ENCODE data around the gene FTO.

Gene FTO

DNA sequence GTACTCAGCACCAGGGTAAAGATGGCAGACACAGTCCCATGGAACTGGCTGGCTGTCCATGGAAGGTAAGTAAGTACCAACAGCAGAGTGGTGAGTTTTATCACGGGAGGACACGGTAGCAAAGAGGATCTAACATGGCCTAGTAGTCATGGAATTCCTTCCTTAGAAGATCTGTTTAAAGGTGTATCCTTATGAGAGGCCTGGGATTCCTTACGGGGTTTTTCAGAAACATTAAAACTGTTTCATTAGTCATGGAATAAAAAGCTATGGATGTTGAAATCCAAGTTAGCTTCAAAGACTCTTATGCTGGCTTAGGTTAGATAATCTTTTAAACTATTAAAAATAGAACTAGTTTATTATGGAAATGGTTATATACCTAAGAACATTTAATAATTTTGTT, 7.4 kb downstream of the FTO start:
- no peak for DNase-seq (ENCODE audit: low spot score)

DNA sequence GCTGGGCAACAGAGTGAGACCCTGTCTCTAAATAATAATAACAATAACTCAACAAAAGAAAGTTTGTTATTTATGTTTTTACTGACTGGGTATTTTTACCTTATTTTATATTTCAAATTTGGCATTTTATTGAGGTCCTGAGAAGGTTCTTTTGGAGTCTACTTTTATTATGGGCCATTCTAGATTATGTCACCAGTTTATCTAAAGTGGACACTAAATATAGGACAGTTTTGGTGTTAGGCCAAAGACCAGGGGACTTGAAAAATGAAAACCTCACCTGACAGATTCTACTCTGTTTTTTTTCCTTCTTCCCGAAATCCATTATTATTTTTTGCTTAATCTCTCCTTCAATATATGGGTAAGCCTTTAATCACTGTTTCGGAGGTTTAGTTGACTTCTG, 8.1 kb downstream of the FTO start:
- no peak for DNase-seq (ENCODE audit: low spot score)

DNA sequence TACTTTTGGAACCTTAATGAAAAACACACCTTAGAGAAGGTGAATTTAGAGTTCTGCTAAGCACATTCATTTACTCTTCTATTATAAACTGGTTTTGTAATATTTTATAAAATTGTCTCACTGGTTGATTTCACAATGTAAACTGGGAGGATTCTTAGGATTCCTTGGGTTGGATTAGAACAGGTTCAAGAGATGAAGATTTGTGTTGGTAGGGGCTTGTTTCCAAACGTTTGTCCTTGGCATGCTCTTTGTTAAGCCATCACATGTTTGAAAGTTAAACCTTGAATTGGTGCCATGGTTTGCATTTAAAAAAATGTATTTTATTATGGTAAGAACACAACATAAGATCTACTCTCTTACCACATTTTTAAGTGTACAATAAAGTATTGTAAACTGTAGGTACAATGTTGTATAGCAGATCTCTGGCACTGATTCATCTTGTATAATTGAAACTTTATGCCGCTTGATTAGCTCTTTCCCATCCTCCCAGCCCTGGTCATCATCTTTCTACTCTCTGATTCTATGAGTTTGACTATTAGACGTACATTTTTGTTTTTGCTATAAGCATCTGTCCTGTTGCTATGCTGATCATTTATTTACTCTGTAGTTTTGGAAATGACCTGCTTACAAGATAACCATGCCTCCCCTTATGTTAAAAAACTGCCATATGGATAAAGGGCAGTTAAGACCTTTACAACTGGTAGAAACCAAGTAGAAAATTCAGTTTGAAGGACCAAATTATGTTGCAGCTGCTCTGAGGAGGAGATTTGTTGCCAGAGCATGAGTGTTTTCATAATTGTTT, 9.6 kb downstream of the FTO start:
- no peak for DNase-seq (ENCODE audit: low spot score)

DNA sequence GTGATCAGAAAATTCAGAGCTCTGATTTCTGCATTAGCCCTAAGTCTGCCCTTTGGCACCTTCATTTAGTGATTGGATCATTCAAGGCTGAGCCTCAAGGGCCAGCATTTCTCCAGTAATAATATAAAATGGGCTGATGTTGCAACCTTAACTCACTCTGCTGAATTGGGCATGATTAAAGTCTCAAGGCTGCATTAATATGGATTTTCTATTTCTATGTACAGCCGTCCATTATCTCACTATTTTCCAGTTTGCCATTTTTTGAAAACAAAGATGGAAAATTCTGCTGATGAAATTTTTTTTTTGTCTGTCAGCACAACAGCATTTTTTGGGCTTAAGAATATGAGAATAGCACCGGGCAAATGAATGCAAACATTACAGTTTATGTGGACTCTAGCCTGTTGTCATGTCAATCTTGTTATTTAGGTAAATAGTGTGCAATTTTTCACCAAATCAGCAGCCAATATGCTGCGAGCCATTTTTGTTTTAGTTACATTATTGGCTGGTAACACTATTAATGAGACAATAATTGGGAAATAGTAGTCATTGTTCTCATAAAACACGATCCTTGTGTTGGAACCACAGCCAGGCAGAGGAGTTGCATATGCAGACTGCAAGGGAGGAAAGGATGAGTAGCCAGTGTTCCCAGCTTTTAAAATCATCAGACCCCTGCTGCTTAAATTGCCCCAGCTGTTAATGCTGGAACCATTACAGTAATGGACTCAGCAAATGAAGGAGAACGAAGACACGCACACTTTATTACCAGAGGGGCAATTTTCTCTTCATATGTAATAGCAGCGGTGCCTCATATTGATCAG, 10.5 kb downstream of the FTO start:
- DNase-seq (ENCODE audit: low spot score): no peak

DNA sequence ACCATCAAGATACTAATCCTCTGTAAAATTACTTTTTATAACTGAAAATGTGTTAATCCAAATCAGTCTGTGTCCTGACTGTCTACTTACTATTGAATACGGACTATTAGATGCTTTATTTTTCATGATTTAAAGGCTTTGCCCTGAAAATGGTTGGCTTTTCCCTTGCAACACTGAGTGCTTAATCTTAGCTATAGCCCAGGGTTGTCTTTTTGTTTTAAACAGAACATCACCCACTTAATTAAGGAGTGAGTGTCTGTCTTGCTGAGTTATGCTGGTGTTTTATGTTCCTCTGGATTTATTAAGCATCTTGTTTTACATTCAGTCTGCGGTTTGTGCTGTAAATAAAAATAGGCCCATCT, 11.0 kb downstream of the FTO start:
- no peak for DNase-seq (ENCODE audit: low spot score)

DNA sequence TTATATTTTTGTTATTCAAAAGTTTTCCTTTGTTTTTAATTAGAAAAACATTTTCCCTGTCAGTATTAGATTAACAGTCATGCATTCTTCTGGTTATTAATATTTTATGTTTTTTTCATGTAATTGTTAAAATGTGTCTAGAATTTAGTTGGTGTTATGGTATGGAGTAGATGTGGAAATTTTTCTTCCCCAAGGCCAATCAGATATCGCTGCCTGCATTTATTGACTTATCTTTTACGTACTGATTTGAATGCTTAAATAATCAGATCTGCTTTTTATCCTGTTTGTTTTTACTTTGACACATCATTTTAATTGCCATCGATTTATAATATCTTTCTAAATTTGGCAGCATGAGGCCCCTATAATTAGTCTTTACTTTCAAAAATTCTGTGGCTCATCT, 13.6 kb downstream of the FTO start:
- no peak for DNase-seq (ENCODE audit: low spot score)

DNA sequence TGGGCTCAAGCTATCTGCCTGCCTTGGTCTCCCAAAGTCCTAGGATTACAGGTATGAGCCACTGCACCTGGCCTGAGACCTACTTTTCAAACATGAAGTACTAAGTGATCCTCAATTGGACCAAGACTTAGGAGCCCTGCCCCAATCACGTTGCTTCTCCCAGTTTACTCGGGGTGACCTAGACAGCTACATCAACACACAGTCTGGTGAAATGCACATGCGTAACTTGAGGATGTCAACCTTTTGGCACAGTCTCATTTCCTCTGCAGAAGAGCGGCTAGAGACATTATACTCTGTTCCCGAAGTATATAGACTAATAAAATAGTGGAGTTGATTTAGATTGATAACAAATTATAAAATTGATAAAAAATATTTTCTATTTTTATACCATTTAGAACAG, 17.1 kb downstream of the FTO start:
- DNase-seq (ENCODE audit: low spot score): no peak

DNA sequence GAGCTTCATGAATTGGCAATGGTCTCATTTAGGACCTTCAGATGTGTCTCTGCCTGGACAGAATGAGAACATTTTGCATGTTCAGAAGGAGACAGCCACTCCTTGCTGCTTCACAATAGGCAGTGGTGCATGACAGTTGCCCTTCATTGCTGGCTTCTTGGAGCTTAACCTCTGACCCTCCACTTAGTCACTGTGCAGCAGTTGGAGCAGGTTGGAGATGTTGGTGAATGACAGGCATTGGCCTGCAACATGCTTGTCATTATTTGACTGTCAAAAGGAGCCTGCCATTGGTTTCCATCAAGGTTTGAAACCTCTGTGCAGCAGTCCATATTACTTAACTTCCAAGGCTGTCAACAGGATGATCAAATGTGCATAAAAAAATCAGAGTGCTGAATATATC, 22.7 kb downstream of the FTO start:
- DNase-seq (ENCODE audit: low spot score): peak; percentile 86

DNA sequence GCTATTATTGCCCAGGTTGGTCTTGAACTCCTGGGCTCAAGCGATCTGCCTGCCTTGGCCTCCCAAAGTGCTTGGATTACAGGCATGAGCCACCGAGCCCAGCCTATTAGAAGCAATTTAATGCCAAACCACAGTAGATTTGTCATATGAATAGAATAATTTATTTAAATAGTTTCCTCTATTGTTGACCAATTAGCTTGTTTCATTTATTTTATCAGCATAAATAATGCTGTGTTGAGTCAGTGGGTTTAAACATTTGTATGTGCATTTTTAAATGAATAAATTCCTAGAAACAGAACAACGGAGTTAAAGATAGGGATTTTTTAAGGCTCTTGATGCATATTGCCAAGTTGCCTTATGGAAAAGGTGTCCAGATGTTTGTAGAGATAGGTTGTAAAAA, 26.7 kb downstream of the FTO start:
- DNase-seq (ENCODE audit: low spot score): no peak

DNA sequence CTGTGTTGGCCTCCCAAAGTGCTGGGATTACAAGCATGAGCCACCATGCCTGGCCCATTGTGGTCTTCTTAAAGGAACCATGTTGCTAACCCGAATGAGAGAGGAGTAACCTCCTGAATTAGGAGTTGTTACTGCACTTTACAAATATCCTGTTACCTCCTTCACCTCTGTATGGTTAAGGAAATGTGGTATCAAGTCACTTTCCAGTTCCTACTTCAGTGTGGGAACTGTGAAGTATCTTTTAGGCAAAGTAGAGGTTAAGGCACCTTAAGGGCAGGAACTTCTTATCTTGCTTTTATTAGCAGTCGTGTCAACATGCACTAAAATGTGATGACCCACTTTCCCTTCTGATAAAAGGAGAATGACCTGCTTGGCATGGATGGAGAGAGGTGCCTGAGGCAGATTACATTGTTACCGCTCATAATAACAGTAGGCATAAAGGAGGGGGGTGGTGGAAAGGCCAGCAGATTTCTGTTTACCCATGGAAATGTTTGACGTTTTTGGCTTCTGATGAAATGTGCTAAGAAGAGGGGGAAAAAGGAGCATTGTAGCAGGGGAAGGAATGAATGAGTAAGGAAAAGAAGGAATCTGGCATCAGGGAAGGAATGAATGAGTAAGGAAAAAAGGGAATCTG, 28.5 kb downstream of the FTO start:
- peak; percentile 10 for DNase-seq (ENCODE audit: low spot score)

DNA sequence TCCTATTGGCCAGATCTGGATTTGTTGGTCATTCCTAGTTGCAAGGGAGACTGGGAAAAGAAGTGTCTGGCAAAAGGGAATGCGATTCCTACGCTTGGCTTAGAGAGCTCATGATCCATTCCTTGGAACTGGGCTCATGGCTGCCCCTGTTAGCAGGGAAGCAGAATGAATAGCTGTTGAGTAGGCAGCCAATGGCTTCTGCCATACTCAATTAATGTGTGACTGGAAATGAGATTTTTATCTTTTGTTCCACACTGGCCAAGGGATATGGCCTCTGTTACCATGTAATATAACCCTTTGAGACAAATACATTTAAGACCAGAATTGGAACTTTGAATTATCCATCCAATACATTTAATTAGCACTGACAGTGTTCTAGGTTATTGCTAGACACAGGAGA, 31.0 kb downstream of the FTO start:
- no peak for DNase-seq (ENCODE audit: low spot score)

DNA sequence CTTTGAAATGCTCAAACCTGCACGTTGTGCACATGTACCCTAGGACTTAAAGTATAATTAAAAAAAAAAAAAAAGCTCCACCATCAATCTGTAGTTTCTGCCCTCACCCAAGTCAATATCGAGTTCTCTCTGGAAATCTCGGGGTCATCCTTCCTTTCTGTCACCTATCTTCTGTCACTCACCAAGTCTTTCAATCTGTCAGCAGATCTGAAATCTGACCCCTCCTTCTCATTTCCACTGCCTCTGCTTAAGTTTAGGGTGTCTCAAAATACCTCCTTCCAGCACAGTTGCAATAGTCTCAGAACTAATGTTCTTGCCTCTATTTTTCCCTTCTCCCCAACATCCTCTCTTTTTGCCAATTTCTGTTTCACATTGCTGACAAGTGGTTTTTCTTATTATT, 32.3 kb downstream of the FTO start:
- DNase-seq (ENCODE audit: low spot score): no peak

DNA sequence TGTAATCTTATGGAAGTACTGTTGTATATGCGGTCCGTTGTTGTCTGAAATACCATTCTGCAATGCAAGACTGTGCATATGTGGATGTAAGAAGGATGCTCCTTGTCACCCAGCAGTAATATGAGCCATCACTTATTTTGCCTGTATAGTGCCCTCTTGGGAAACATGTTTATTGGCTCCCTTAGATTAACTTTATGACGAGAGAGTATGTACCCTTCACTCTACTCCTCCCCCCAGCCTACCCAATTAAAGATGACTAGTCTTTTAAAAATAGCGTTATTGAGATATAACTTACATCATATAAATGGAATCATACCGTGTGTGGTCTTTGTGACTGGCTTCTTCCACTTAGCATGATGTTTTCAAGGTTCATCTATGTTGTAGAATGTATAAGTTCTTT, 33.6 kb downstream of the FTO start:
- DNase-seq (ENCODE audit: low spot score): no peak

DNA sequence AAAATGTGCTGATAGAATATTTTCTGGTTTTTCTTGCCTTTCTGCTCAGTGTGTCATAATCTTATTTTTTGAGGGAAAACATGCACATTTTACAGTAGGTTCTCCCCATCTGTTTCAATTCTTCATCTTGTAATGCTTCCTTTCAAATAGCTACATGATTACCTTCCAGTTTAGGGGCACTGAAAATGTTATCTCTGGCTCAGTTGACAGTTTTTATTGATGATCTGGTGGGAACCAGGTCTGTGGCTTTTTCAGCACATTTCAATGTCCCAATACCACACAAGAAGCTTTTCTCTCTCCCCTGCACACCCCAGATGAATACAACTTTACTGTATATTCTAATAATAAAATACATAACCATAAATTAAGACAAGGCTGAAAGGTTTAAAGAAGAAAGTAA, 36.5 kb downstream of the FTO start:
- no peak for DNase-seq (ENCODE audit: low spot score)

DNA sequence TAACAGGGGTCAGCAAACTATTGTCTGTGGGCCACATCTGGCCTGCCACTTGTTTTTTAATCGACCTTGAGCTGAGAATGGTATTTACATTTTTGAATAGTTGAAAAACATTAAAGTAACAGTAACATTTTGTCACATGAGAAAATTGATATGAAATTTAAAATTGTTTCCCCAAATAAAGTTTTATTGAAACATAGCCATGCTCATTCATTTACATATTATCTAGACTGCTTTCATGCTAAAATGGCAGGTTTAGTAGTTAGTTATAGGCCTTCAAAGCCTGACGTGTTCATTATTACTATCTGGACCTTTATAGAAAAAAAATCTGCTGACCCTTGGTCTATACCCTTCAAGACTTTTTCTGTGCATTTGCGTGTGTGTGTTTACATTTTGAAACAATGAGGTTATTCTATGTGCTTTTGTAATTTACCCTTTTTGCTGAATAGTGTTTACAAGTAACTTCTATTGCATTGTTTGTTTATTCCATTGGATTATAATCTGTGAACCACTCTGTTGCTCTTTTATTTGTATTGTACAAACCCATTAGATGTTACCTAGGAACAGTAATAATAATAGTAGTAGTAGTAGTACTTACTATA, 37.1 kb downstream of the FTO start:
- no peak for DNase-seq (ENCODE audit: low spot score)

DNA sequence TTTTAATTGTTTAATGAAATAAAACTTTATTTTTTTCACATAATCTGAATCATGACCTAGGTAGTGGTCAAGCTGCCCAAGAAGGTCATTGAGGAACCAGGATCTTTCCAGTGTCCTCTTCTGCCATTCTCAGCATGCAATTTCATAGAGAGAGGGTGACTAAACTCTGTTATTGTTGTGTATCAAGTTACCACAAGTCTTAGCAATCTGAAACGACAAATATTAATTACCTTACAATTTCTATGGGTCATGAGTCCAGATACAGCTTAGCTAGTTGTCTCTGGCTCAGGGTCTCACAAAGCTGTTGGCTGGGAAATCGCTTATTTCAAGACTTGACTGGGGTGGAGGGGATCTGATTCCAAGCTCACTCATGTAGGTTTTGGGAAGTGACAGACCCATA, 37.6 kb downstream of the FTO start:
- no peak for DNase-seq (ENCODE audit: low spot score)

DNA sequence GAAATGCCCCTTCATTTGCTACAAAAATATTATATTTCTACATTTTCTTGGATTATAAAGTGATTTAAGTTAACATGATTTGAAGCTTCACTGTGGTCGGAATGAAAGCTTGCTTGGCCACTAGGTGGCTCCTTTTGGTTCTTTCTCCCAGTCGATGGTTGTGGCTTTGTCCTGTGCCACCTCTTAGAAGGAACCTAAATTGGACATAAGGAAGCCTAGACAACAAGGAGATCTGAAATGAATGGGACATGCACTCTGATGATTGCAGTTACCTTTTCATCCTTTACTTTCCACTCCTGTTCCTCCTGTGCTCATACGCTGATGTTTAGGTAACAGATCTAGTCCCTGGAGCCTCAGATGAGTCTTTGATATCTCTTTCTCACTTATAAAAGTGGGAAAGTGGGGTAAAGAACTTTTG, 39.2 kb downstream of the FTO start:
- peak; percentile 44 for DNase-seq (ENCODE audit: low spot score)

DNA sequence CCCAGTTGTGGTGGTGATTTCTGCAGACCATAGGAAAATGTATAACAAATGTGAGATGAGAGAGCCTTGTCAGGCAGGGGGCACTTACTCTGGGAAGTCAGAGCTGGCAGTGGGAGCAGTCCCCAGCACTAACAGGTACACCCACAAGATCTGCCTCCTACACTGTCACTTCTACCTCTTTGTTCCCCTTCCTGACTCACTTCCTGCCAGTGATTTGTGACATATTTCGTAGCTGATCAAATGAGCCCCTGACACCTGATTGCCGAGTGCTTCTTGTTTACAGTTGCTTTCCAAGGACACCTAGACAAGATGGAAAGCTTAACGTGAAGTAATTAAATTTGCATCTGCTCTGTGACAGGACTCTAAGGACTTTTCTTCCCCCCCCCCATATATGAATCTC, 40.5 kb downstream of the FTO start:
- peak; percentile 70 for DNase-seq (ENCODE audit: low spot score)

DNA sequence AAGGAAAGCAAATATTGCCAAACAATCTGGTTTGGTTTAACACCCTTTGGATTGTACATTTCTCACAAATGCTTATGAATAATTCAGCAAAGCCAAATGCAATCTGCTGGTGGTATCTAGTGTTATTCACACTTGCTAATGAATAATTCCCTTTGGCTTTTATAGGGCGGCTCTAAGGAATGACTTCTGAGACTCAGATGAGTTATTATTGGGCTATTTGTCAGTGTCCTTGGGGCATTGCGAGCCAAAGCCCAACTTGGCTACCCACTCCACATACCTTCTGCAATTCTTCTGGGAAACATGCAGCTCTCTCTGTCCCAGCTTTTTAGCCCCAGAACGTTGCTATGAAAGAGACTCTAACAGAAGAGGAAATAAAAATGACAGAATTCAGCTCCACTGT, 41.1 kb downstream of the FTO start:
- peak; percentile 85 for DNase-seq (ENCODE audit: low spot score)

DNA sequence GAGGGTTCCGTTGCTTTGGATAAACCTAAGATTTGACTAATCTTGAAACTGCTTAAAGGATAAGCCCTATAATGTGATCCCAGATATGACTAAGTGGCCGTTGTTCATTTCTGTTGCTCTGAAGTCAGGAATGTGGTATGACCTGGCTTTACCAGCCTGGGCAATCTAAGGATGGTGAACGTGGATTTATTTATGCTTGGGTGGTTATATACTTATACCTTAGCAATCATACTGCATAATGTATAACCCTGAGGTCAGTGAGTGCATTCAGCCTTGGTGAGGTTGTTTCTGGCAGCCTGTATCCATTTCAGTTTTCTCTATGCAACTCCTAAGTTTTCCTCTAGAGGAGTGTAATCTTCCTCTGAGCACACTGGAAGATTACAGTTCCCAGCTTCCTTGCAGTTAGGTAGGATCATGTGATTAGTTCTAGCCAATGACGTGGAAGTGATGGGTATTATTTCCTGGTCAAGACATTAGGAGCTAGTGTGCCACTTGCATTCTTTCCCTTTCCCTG, 41.9 kb downstream of the FTO start:
- DNase-seq (ENCODE audit: low spot score): peak; percentile 93

DNA sequence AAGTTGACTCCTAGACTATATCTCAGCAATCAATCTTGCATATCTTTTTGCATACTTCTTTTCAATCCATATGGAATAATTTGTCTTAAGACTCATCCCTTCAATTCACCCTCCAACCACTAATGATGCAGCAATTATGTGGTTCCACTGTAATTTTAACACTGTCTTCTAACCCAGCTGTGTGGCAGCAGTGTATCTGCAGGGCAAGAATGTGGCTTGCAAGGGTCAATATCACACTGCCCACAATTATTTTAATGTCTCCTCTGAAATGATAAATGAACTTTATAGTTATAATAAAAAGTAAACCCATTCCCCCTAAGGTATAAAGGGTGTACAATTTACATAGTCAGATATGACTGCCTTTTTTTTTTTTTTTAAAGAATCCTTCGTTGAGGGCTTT, 48.6 kb downstream of the FTO start:
- no peak for DNase-seq (ENCODE audit: low spot score)

DNA sequence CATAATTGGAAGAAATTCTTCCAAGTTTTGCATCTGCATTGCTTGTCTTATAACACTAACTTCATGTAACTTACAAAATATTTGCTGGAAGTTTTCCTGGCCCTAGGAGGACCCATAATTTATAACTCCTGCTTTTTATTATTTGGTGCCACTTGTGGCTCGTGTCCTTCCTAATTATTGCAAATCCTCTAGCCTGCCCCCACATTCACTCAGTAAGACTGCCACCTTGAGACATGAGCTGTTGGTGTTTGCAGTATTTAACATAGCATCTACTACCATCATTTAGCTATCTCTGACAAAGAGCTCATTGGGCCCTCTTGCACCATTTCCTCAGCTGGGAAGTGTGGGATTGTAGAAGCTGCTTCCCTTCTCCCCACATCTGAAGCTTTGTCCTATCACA, 49.5 kb downstream of the FTO start:
- no peak for DNase-seq (ENCODE audit: low spot score)

Data from kidney tubule cell (primary cell).